HG02678 (cell line): ENCODE results near the gene BCL2L13.
A peak's percentile ranks its signal among the peaks of the same experiment; 100 is the strongest.
"Not testable (repeated sequence)": the region's sequence is repeated elsewhere in the genome, so short reads cannot be mapped to it uniquely, and the experiment has no call there.

Experiments used
- ATAC-seq: cut with Tn5 transposase; IDR thresholded peaks from one replicate; pipeline ENCODE4 v1.9.1; 2021; ENCODE audit warnings: mild to moderate bottlenecking, moderate library complexity; ENCODE audit not compliant: unreplicated experiment

BCL2L13 gene

GRCh38 chr22:17634696-17635095 lies 3.9 kb upstream of the BCL2L13 start:
- no peak for ATAC-seq

GRCh38 chr22:17636850-17637249 lies 1.7 kb upstream of the BCL2L13 start:
- ATAC-seq: not testable (repeated sequence)

GRCh38 chr22:17637490-17638181 lies 921 bp upstream of the BCL2L13 start:
- ATAC-seq: no peak

GRCh38 chr22:17638182-17638431 lies 450 bp upstream of the BCL2L13 start:
- ATAC-seq: peak; percentile 12

- ATAC-seq: peak; percentile 42
Measured at GRCh38 chr22:17639247-17639741, 737 bp downstream of the BCL2L13 start.

- no peak for ATAC-seq
Measured at GRCh38 chr22:17641269-17641668, 2.7 kb downstream of the BCL2L13 start.

GRCh38 chr22:17642357-17642756 lies 3.8 kb downstream of the BCL2L13 start:
- not testable (repeated sequence) for ATAC-seq

- ATAC-seq: no peak
Measured at GRCh38 chr22:17647452-17647851, 8.9 kb downstream of the BCL2L13 start.

GRCh38 chr22:17647991-17648390 lies 9.4 kb downstream of the BCL2L13 start:
- ATAC-seq: no peak

- ATAC-seq: no peak
Measured at GRCh38 chr22:17648569-17648968, 10.0 kb downstream of the BCL2L13 start.

- ATAC-seq: no peak
Measured at GRCh38 chr22:17655289-17655688, 16.7 kb downstream of the BCL2L13 start.

- ATAC-seq: no peak
Measured at GRCh38 chr22:17656870-17657395, 18.4 kb downstream of the BCL2L13 start.

GRCh38 chr22:17664414-17665055 lies 26.0 kb downstream of the BCL2L13 start:
- no peak for ATAC-seq

- ATAC-seq: no peak
Measured at GRCh38 chr22:17665248-17665647, 26.7 kb downstream of the BCL2L13 start.

- ATAC-seq: no peak
Measured at GRCh38 chr22:17665854-17666253, 27.3 kb downstream of the BCL2L13 start.

GRCh38 chr22:17671521-17672092 lies 33.0 kb downstream of the BCL2L13 start:
- not testable (repeated sequence) for ATAC-seq

GRCh38 chr22:17672417-17672991 lies 33.9 kb downstream of the BCL2L13 start:
- ATAC-seq: no peak

GRCh38 chr22:17674152-17674551 lies 35.6 kb downstream of the BCL2L13 start:
- no peak for ATAC-seq

- ATAC-seq: no peak
Measured at GRCh38 chr22:17675584-17675983, 37.0 kb downstream of the BCL2L13 start.

- ATAC-seq: no peak
Measured at GRCh38 chr22:17678817-17679385, 40.3 kb downstream of the BCL2L13 start.

GRCh38 chr22:17684245-17684644 lies 45.7 kb downstream of the BCL2L13 start:
- ATAC-seq: no peak
